A673 (cell line): ENCODE data around the gene SGCA. TPM values are rescaled to one million over a fixed set of nuclear protein-coding genes. Genes with fewer than 3 reads are reported as not detected.
A peak's percentile ranks its signal among the peaks of the same experiment; 100 is the strongest.

ENCODE experiments used
- BruUV-seq: library from RNA; stranded (reverse); fragments of 400-500 nt; replicated peaks from 2 replicates; lab custom pipeline; 2021; lab: Mats Ljungman, UMichigan
- CTCF ChIA-PET: fragments of 300-600 bp; sonication (Branson Sonifier 250); formaldehyde crosslinking; loops from one replicate; lab custom pipeline; 2022; ENCODE audit warnings: antibody characterized with exemption; lab: Charles Lee
- POLR2A ChIA-PET: fragments of 300-600 bp; sonication (Branson Sonifier 250); formaldehyde crosslinking; loops from one replicate; lab custom pipeline; 2022; ENCODE audit warnings: antibody characterized with exemption; ENCODE audit not compliant: low non-redundant PET; lab: Charles Lee
- DNase-seq: peaks from one replicate; pipeline ENCODE4 v3.0.0-alpha.2; 2015; ENCODE audit warnings: low spot score
- H3K27ac ChIP-seq: fragments of 200-600 bp; sonication (generic); 2 replicates; pipeline ENCODE4 v1.5.1; 2016; ENCODE audit warnings: mixed run types, low read depth, mild to moderate bottlenecking, mixed read lengths, antibody characterized with exemption, low read length; ENCODE audit not compliant: poor library complexity, severe bottlenecking
- H3K27me3 ChIP-seq: fragments of 200-600 bp; sonication (generic); replicated peaks from 2 replicates; pipeline ENCODE4 v1.6.1; 2017; ENCODE audit warnings: mixed run types, low read depth, mild to moderate bottlenecking, mixed read lengths, antibody characterized with exemption, low read length; ENCODE audit not compliant: insufficient read depth, poor library complexity
- H3K36me3 ChIP-seq: fragments of 200-600 bp; sonication (generic); 2 replicates; pipeline ENCODE4 v1.6.1; 2016; ENCODE audit warnings: mixed run types, mild to moderate bottlenecking, mixed read lengths, antibody characterized with exemption, low read length; ENCODE audit not compliant: insufficient read depth, poor library complexity, severe bottlenecking
- H3K4me1 ChIP-seq: fragments of 200-600 bp; sonication (generic); 2 replicates; pipeline ENCODE4 v1.6.1; 2017; ENCODE audit warnings: mixed run types, mild to moderate bottlenecking, mixed read lengths, antibody characterized with exemption, low read length; ENCODE audit not compliant: insufficient read depth, poor library complexity, severe bottlenecking
- H3K4me3 ChIP-seq: fragments of 200-600 bp; sonication (generic); 2 replicates; pipeline ENCODE4 v1.5.1; 2016; ENCODE audit warnings: low read depth, mixed run types, mild to moderate bottlenecking, mixed read lengths, low read length; ENCODE audit not compliant: poor library complexity, severe bottlenecking
- H3K9me3 ChIP-seq: fragments of 200-600 bp; sonication (generic); 2 replicates; pipeline ENCODE4 v1.6.1; 2016; ENCODE audit warnings: mixed run types, low read depth, mild to moderate bottlenecking, mixed read lengths, antibody characterized with exemption, low read length; ENCODE audit not compliant: poor library complexity, severe bottlenecking
- CTCF ChIP-seq: fragments of 300-800, 200-600 bp; sonication (generic); conservative IDR thresholded peaks from 2 replicates; pipeline ENCODE4 v1.5.1; 2017; ENCODE audit warnings: low read depth, mild to moderate bottlenecking, antibody characterized with exemption, low read length, moderate library complexity, mixed read lengths
- EZH2 ChIP-seq: fragments of 200-600 bp; sonication (generic); IDR thresholded peaks from 2 replicates; pipeline ENCODE4 v1.6.1; 2017; ENCODE audit warnings: borderline replicate concordance, low read depth, mild to moderate bottlenecking, mixed read lengths, antibody characterized with exemption, low read length; ENCODE audit not compliant: poor library complexity, severe bottlenecking
- intact Hi-C: fragments of 100-400 bp; cut with micrococcal nuclease; formaldehyde crosslinking; loops from one replicate; pipeline ENCODE4 v1.10.0; 2022; ENCODE audit not compliant: unreplicated experiment
- total RNA-seq: library from RNA; stranded (reverse); gene quantifications from 2 replicates; pipeline ENCODE4 v1.2.3, GENCODE V29; 2021

Gene SGCA
- total RNA-seq, 1 experiment from 2014 or later: not detected

- Histone ChIP-seq H3K27me3 (no peaks in the 10 kb centered on the region), H3K27ac (peak overlapping the region; percentile 90), H3K4me3 (peak overlapping the region; percentile 24), H3K36me3 (no peaks in the 10 kb centered on the region), H3K4me1 (peaks cover 55% of the 10 kb centered on the region), H3K9me3 (no peaks in the 10 kb centered on the region)
- intact Hi-C loops: no loop called here
- CTCF ChIA-PET: interaction anchor here (0.6 to 2.1 kb wide), 4 partner anchors 9 to 54 kb away, joined by 3 to 9 read pairs (median 6); no protein-coding TSS in a partner anchor
- BruUV-seq: no TSS peak
- TF ChIP-seq EZH2: no peak
- no peak for TF ChIP-seq CTCF
- POLR2A ChIA-PET: no interaction called here
- peak; percentile 93 for DNase-seq
Observed at GRCh38 chr17:50123649-50124349, 42.0 kb upstream of the SGCA start.

- H3K4me3 ChIP-seq: no peak overlapping the region
- H3K36me3 ChIP-seq: no peaks in the 10 kb centered on the region
- no TSS peak for BruUV-seq
- ChIA-PET POLR2A (no interaction called here), CTCF (no interaction called here)
- DNase-seq: no peak
- H3K27ac ChIP-seq: no peak overlapping the region
- intact Hi-C loops: no loop called here
- H3K4me1 ChIP-seq: peaks cover 57% of the 10 kb centered on the region
- H3K27me3 ChIP-seq: no peaks in the 10 kb centered on the region
- no peak for TF ChIP-seq EZH2
- no peak for TF ChIP-seq CTCF
- H3K9me3 ChIP-seq: no peaks in the 10 kb centered on the region
Observed at GRCh38 chr17:50125420-50125997, 40.3 kb upstream of the SGCA start.

- Histone ChIP-seq H3K4me3 (no peak overlapping the region), H3K27ac (peak overlapping the region; percentile 90), H3K9me3 (no peaks in the 10 kb centered on the region), H3K27me3 (no peaks in the 10 kb centered on the region), H3K4me1 (peaks cover 48% of the 10 kb centered on the region), H3K36me3 (no peaks in the 10 kb centered on the region)
- no peak for TF ChIP-seq CTCF
- TF ChIP-seq EZH2: no peak
- DNase-seq: peak; percentile 47
- TSS peak; percentile 27 for BruUV-seq
- ChIA-PET POLR2A (interaction anchor here (0.6 kb wide), 1 partner anchor 131 kb away, joined by 3 read pairs; no protein-coding TSS in a partner anchor), CTCF (no interaction called here)
- intact Hi-C loops: no loop called here
Observed at GRCh38 chr17:50127697-50128361, 38.0 kb upstream of the SGCA start.
